ENCODE data around the gene OSBPL9.
A peak's percentile ranks its signal among the peaks of the same experiment; 100 is the strongest.
"Not testable (repeated sequence)": the region's sequence is repeated elsewhere in the genome, so short reads cannot be mapped to it uniquely, and the experiment has no call there.

OSBPL9 gene

GRCh38 chr1:51712590-51712989, 95.7 kb downstream of the OSBPL9 start:
- no peak for DNase-seq

GRCh38 chr1:51714374-51715019, 97.6 kb downstream of the OSBPL9 start:
- DNase-seq: no peak

- DNase-seq: no peak
These were observed 98.5 kb downstream of the OSBPL9 start for GRCh38 chr1:51715369-51715768.

- DNase-seq: peak in 2 of 4 experiments; percentile 17 to 23
These were observed 99.9 kb downstream of the OSBPL9 start for GRCh38 chr1:51716746-51717145.

- no peak for DNase-seq
These were observed 101.0 kb downstream of the OSBPL9 start for GRCh38 chr1:51717842-51718241.

GRCh38 chr1:51719146-51719545, 102.3 kb downstream of the OSBPL9 start:
- peak in 3 of 4 experiments; percentile 7 to 36 (median 36) for DNase-seq

GRCh38 chr1:51724797-51725196, 107.9 kb downstream of the OSBPL9 start:
- DNase-seq: no peak

GRCh38 chr1:51726051-51726450, 109.2 kb downstream of the OSBPL9 start:
- DNase-seq: peak in 2 of 4 experiments; percentile 37 to 39

GRCh38 chr1:51726544-51727225, 109.8 kb downstream of the OSBPL9 start:
- peak in 2 of 4 experiments; percentile 19 to 28 for DNase-seq

GRCh38 chr1:51727366-51727765, 110.5 kb downstream of the OSBPL9 start:
- no peak for DNase-seq

- no peak for DNase-seq
These were observed 111.8 kb downstream of the OSBPL9 start for GRCh38 chr1:51728611-51729155.

GRCh38 chr1:51729156-51729823, 112.4 kb downstream of the OSBPL9 start:
- peak; percentile 89 to 95 (median 94) for DNase-seq

- peak; percentile 35 to 66 (median 48) for DNase-seq
These were observed 113.0 kb downstream of the OSBPL9 start for GRCh38 chr1:51729824-51730301.

GRCh38 chr1:51731998-51732397, 115.1 kb downstream of the OSBPL9 start:
- DNase-seq: no peak

- no peak for DNase-seq
These were observed 116.0 kb downstream of the OSBPL9 start for GRCh38 chr1:51732701-51733425.

- DNase-seq: not testable (repeated sequence)
These were observed 116.5 kb downstream of the OSBPL9 start for GRCh38 chr1:51733426-51733774.

- no peak for DNase-seq
These were observed 117.1 kb downstream of the OSBPL9 start for GRCh38 chr1:51733793-51734522.

GRCh38 chr1:51734896-51735745, 118.2 kb downstream of the OSBPL9 start:
- no peak for DNase-seq

GRCh38 chr1:51735746-51736254, 118.9 kb downstream of the OSBPL9 start:
- DNase-seq: no peak

GRCh38 chr1:51736702-51737101, 119.8 kb downstream of the OSBPL9 start:
- DNase-seq: peak in 3 of 4 experiments; percentile 6 to 46 (median 31)

GRCh38 chr1:51738681-51739080, 121.8 kb downstream of the OSBPL9 start:
- DNase-seq: no peak
